Stimulated activated CD4-positive, alpha-beta T cell treated with anti-CD3 and anti-CD28 coated beads, Interleukin-15, amount 100 ng/mL, for 48 hours (primary cell): ENCODE results near the gene NIPAL1.

Experiments used
- DNase-seq, 2 donors: peaks; one replicate each; pipeline ENCODE4 v3.0.0-alpha.2; 2020; ENCODE audit warnings: low read depth in 2 of 2

The NIPAL1 gene

GRCh38 chr4:48064349-48064748, 47.8 kb downstream of the NIPAL1 start:
- DNase-seq, result no peak

GRCh38 chr4:48065587-48066052, 49.0 kb downstream of the NIPAL1 start:
- DNase-seq, result no peak

- DNase-seq, result no peak
Observed at GRCh38 chr4:48067536-48067935, 51.0 kb downstream of the NIPAL1 start.

DNA sequence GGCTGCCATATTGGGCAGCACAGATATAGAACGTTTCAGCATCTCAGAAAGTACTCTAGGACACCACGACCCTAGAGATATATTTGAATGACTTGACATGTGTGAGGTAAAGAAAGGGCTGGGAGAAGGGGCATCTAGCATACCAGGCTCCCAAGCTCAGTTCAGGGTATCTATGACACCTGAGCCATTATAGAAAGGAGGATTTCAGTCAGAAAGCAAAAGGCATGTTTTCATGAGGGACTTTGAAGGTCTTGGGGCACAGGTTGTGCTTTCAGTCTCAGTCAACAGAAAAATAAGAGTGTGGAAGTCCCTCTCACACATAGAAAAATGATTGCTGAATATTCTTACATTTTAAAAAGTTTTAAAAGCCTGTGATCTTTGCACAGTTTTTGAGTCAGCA, 51.6 kb downstream of the NIPAL1 start:
- DNase-seq, result no peak

- no peak for DNase-seq
Observed at GRCh38 chr4:48069026-48069425, 52.5 kb downstream of the NIPAL1 start.

- no peak for DNase-seq
Observed at GRCh38 chr4:48071191-48071590, 54.6 kb downstream of the NIPAL1 start.

DNA sequence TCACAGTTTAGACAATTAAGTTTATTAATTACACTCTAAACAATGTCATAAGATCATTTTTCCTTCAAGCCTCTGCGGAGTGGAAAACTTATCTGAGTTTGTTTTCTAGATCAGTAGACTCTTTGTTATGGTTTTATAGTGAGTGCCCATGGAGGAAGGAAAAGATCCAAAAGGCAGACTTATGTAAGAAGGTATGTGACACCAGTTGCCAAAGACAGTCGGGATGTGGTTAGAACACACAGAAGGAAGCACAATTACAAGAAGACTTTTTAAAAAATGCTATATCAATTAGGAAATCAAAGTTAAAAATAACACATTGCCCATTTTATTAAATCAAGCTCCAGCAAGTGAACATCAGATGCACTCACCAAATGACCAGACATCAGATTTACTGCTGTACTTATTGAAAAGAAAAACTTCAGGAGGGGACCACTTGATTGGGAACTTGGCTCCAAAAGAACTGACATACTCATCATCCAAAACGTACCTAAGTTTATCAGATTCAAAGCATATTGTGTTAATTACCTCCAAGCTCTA, 57.1 kb downstream of the NIPAL1 start:
- DNase-seq, result no peak

DNA sequence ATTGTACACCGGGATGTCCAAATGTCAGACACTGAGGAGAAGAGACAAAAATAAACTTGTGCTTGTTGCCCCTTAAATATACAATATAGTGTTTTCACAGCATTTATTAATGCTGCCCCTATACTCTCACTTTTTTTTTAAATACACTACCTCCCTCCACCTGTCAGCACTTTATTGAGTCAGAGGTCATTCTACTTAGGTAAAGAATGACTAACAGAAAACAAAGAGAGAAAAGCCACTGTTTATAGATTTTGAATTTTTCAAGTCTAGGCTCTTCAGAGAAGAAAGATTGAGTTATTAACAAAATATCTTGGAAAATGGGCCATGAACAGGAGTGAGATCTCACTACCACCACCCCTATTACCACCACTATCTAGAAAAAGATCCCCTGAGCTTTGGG, 58.1 kb downstream of the NIPAL1 start:
- no peak for DNase-seq

DNA sequence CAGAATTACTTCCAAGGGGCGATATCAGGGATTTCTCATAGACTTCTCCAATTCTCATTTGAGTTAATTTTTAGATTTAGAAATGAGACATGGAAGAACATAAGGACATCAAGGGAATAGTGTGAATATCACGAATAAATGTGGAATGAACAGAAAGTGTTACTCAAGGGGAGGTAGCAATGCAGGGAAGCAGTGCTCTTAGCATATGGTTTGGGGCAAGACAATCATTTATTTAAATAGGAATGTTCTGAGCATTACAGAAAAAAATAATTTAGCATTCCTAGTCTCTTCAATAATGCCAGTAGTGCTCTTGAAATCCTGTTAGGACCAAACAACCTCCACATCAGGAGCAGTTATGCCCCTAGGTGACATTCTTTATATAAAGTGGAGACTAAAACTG, 61.9 kb downstream of the NIPAL1 start:
- no peak for DNase-seq

DNA sequence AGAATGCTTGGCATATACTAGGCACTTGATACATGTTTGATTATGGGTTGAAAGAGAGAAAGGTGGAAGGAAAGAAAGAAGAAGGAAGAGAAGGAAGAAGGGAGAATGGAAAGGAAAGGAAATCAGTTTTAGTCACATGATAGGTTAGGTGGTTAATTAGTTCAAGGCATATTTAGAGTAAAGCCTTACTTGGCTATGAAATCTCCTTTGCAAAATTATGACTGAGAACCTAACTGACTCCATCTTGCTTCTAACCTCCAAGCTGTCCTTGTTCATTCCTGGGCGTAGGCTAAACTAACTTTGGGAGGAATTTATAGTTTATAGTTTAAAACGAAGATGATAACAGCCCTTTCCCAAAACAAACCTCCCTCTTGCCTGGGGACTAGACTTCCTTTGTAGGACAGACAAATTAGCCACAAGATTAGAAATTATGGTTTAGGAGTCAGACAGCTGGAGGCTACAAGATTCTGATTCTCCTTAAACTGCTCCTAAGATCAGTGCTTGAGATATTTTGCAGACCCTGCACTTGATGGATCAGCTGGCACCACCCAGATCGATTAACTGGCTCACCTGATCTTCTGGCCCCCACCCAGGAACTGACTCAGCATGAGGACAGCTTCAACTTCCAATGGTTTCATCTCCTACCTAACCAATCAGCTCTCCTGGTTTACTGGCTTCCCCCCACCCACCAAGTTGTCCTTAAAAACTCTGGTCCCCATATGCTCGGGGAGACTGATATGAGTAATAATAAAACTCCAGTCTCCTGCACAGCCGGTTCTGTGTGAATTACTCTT, 62.5 kb downstream of the NIPAL1 start:
- DNase-seq, result no peak

GRCh38 chr4:48079972-48080391, 63.4 kb downstream of the NIPAL1 start:
- DNase-seq, result no peak

- DNase-seq, result no peak
Observed at GRCh38 chr4:48081196-48081595, 64.6 kb downstream of the NIPAL1 start.

GRCh38 chr4:48082956-48083355, 66.4 kb downstream of the NIPAL1 start:
- DNase-seq, result no peak

- no peak for DNase-seq
Observed at GRCh38 chr4:48085821-48086589, 69.4 kb downstream of the NIPAL1 start.
